ENCODE measurements around the gene CBLN3.
"Not testable (repeated sequence)": the region's sequence is repeated elsewhere in the genome, so short reads cannot be mapped to it uniquely, and the experiment has no call there.

The CBLN3 gene

DNA sequence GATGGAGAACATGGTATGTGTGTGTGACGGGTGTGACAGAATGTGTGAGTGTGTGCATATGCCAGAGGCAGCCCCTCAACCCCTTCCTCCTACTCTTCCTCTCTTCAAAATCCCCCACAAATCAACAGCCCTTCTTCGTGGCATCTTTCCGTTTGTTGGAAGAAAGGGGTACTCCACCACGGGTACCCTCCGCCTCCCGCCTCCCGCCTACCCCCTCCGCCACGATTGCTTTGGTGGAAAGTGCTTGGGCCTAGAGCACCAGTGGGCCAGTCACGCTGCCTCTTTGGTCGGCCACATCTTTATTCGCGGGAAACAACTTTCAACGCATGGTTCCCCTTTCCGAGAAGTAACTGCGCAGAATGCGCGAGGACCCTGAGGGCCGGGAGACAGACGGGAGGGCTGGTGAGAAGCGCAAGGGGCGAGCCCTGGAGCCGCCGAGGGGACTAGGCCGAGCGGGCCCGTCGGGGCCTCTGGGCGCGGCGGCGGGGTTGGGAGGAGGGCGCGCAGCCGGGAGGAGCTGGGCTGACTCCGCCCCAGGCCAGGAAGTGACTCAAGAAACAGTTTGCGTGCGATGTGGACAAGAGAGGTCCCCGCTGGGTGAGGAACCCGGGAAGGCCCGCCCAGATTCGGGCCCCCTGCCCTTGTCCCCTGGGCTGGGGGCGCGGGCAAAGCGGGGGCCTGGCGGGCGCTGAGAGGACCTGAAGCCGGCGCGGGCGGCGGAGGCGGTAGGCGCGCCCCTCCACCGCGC, at the start of gene CBLN3, which contains the start of gene KHNYN:
Gene CBLN3, minus strand, starts transcription at position 274 of the 748 bp plus-strand sequence. CDS start 614 bp downstream, outside the sequence.
Gene KHNYN, plus strand, starts transcription at position 560 of the 748 bp plus-strand sequence. CDS start 777 bp downstream, outside the sequence.
- DNase-seq: peak; percentile 94

DNA sequence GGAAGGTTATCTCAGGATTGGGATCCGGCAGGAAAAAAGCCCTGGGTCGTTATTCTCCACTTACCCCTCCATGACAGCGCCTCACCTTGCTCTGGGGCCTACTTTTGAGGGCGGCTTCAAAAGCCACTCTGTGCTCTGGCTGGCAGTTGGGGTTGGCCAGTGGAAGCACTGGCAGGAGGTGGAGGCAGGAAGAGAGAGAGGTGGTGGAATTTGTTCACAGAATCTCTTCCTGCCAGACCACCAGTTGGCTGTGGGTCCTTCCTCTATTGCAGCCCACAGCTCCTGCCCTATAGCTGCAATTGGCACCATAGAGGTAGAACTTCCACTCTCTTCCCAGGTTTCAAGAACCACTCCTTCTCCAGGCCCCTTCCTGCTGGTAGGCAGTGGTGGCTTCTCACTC, 45.8 kb upstream of the CBLN3 start:
- no peak for DNase-seq

DNA sequence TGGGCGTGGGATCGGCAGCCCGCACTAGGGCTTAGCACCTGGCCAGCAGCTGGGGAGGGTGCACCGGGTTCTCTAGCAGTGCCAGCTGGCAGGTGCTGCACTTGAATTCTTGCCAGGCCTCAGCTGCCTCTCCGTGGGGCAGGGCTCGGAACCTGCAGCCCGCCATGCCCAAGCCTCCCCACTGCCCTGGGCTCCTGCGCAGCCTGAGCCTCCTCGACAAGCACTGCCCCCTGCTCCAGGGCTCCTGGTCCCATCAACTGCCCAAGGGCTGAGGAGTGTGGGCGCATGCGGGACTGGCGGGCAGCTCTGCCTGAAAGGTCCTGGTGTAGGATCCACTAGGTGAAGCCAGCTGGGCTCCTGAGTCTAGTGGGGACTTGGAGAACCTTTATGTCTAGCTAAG, 43.7 kb upstream of the CBLN3 start:
- DNase-seq: no peak

DNA sequence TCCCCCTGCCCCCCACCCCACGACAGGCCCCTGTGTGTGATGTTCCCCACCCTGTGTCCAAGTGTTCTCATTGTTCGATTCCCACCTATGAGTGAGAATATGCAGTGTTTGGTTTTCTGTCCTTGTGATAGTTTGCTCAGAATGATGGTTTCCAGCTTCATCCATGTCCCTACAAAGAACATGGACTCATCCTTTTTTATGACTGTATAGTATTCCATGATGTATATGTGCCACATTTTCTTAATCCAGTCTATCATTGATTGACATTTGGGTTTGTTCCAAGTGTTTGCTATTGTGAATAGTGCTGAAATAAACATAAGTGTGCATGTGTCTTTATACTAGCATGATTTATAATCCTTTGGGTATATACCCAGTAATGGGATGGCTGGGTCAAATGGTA, 41.0 kb upstream of the CBLN3 start:
- not testable (repeated sequence) for DNase-seq

DNA sequence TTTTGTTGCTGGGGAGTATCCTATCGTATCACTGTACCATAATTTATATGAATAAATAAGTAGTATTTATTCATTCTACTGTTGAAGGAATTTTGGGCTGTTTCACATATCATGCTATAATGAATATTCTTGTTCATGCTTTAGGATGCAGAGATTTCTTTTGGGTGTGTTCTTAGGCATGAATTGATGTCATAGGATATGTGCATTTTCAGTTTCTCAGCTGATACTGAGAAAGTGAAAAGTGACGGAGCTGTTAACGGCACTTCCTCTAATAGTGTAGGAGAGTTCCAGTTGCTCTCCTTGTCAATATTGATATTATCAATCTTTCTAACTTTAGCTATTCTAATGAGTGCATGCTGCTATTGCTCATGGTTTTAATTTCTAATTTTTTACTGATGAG, 36.3 kb upstream of the CBLN3 start:
- no peak for DNase-seq

DNA sequence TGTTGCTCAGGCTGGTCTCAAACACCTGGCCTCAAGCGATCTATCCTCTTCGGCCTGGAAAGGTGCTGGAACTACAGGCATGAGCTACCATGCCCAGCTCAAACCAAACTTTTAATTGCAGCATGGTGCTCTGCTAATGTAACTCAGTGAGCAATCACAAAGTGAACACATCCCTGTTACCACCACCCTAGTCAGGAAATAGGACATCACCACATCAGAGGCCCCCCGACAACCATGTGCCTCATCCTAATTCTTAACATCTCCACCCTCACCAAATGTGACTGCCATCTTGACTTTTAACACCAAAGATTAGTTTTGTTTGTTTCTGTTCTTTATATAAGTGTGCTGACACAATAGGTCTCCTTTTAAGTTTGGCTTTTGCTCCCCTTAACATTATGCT, 35.9 kb upstream of the CBLN3 start:
- no peak for DNase-seq

DNA sequence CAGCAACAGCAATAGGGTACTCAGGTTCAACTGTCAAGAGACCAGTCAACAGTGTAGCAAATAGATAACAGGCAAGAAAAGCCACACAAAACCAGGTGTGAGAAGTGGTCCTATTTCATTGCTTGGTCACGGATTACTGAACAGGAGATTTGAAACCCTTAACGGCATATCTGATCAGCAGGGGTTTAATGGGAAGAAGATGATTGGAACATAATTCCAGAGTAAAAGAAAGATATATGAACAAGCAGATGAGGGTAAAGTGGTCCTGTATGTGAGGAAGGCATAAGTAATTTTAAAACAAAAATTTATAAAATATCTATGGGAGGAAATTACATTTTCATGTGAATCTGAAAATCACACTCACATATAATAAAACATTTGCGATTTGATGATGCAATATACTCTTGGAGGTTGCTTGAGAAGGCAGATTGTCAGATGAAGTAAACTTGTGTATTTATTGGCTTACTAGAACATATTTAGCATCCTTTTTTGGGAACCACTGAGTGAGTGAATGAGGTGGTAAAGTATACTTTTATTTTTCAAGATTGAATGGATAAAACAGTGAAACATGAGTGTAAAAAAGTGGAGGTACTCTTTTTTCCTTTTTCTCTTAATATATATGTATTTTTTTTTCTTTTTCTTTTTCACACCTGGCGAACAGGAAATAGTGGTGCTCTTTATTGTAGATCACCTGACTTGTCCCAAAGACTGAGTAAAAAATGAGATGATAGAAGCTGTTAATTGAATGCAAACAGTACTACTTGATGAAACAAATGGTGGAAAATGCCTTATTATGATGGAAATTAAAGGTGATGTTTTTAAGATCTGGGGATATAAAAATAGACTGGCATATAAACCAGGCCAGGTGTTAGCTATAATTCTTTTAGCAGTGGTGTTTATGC, 34.7 kb upstream of the CBLN3 start:
- DNase-seq: no peak

DNA sequence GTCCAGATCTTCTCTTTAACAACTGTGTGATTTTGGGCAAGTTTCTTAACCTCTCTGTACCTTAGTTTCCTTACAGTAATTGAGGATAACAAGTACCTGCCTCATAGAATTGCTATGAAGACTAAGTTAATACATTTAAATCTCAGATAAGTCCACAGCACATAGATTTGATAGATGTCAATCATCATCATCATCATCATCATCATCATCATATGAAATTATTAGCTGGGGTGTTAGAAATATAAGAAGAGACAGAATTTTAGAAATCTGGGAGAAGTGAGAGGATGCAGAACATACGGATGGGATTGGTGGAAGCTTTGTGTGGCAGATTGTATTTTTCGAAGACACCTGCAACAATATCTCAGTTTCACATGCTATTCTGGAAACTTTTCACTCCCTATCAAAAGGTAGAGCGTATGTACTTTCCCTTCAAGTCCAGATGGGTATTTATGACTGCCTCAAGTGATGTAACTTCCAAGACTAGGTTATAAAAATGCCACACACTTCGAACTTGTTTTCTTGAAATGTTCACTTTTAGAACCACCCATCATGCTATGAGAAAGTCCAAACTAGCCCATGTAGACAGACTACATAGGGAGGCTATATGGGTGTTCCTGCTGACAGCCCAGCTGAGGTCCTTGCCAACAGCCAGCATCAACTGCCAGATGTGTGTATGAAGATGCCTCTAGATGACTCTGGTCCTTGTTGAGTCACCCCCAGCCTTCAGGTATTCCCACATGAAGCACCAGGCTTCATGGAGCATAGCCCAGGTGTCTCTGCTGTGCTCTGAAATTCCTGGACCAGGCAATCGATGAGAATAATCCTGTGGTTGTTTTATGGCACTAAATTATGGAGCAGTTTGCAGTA, 33.8 kb upstream of the CBLN3 start:
- no peak for DNase-seq

DNA sequence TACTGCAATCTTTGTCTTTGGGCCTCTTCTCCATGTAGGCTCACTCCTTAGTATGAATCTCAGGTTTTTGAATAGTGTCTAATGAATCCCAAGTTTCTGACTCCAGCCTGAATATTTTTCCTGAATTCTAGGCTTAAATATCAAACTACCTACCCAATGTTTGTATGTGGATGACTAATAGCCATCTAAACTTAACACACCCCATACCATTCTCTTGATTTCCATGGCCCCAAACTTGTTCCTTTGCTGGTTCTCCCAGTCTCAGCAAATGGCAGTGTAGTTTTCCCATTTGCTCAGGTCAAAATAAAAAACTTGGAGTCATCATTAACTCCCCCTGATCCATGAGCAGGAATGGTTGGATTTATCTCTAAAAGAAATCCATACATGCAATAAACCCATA, 31.9 kb upstream of the CBLN3 start:
- no peak for DNase-seq

DNA sequence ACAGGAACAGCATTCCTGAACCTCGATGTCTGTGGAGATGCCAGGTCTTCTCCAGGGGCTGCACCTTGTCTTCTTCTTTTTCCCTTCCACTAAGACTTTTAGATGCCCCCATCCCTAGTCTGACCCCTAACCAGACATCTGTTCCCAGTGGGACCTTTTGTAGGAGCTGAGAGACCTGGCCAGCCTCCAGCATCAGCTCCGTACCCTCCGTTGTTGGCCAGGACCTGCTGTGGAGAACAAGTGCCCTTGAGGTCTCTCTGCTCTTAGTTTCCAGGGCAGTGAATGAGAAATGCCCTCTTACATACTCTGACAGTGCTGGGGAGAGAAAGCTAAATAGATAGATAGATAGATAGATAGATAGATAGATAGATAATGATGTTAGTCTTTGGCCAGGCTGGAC, 29.9 kb upstream of the CBLN3 start:
- no peak for DNase-seq

DNA sequence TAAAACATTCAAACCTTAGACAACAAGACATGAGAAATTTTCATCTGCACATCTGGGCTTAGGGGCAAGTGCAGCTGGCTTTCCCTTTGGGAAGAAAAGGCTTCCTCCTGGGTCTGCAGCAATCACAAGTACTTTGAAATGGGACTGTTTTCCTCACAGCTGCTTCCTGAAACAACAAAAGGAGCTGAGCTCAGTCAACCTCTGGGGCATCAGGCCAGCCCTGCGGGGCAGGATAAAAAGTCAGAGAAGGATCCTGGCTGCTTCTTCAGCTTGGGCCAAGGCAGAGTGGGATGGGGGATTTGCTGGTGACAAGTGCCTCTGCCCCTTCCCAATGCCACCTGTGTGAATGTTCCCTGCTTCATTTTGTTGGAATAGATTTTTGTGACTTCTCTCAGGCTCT, 29.3 kb upstream of the CBLN3 start:
- no peak for DNase-seq

DNA sequence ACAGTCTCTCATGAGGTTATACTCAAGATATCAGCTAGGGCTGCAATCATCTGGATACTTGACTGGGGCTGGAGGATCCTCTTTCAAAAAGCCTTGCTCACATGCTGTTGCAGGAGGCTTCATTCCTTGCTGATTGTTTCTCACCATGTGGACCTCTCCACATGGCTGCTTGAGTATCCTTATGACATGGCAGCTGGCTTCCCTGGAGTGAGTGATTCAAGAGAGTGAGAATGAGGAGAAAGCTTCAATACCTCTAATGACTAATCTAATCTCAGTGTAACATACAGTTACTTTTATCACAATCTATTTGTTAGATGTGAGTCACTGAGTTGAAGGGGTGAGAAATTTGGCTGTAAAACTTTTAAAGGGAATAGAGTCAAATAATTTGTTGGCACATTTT, 27.5 kb upstream of the CBLN3 start:
- no peak for DNase-seq

DNA sequence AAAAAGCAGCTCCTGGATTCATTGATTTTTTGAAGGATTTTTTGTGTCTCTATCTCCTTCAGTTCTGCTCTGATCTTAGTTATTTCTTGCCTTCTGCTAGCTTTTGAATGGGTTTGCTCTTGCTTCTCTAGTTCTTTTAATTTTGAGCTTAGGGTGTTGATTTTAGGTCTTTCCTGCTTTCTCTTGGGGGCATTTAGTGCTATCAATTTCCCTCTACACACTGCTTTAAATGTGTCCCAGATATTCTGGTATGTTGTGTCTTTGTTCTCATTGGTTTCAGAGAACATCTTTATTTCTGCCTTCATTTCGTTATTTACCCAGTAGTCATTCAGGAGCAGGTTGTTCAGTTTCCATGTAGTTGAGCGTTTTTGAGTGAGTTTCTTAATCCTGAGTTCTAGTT, 21.4 kb upstream of the CBLN3 start:
- not testable (repeated sequence) for DNase-seq

DNA sequence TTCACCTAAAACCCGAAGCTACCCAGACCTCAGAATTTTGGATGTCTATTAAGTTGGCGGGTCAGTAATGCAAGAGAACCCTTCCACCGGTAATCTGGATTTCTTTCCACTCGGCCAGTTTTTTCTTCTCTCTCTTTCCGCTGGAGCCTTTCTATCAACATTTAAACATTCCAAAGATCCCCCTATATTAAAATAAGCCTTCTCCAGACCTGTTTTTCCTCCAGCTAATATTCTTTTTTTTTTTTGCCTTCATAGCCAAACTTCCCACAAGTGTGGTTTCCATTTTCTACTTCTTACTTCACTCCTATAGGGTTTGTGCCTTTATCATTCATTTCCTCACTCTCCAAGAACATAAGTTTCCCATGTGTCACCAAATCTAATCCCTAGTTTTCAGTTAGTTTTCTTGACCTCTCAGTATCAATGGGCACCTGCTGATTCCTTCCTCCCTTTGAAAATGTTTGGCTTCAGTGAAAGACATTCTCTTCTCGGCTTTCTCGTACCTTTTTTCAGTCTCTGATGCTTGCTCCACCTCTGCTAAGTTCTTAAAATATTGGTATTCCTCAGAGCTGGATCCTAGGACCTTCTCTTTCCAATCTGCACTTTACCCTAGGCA, 13.7 kb upstream of the CBLN3 start:
- DNase-seq: no peak

DNA sequence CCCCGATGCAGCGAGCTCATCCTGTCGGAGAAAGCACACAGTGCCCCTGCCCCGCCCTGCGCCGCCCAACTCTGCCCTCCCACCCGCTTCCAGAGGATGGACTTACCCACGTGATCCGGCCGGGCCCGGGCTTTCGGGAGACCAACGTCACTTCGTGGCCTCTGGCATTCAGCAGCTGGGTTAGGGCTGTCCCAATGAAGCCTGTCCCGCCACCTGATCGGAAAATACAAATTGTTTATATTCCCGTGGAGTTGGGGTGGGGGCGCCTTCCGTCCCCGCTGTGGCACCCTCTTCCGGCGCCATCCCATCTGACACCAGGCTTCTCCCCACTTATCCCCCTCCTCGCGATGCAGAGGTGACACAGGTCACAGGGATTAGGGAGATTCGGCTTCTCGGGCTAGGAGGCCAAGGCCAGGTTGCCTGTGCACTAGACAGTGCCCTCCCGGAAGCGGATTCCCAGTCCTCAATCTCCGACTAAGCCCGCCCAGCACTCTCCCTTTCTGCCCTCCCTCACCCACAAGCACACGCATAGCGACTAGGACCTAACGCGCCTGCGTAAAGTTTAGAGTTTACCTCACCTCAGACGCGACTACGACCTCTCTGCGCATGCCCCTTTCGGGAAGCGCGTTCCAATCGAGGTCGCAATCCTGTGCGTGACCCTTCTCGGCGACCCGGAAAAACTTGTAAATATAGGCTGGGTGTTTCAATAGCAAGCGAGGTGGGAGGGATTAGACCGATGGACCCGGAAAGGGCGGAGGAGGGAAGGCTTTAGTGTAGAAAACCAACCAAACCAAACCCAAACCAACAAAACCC, 13.0 kb upstream of the CBLN3 start, which contains the start of gene SDR39U1:
Gene SDR39U1, minus strand, starts transcription at position 537 of the 813 bp plus-strand sequence. Its CDS starts 7 bp downstream, at position 530.
- DNase-seq: peak; percentile 99

DNA sequence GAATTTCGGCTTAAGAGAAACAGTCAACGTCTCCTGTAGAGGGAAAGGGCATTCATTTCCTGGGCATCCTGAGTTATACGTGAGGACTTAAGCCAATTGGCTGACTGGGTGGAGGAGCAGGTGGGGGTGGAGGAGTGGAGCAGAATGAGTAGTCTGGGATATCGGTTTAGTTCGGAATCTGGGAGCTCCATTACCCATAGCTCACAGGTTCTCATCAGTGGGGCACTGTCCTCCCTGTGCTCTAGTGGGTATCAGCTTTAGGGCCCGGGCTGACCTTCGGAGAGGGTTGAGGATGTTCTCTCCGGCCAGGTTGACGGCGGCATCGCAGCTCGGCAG, 12.4 kb upstream of the CBLN3 start:
- DNase-seq: no peak

DNA sequence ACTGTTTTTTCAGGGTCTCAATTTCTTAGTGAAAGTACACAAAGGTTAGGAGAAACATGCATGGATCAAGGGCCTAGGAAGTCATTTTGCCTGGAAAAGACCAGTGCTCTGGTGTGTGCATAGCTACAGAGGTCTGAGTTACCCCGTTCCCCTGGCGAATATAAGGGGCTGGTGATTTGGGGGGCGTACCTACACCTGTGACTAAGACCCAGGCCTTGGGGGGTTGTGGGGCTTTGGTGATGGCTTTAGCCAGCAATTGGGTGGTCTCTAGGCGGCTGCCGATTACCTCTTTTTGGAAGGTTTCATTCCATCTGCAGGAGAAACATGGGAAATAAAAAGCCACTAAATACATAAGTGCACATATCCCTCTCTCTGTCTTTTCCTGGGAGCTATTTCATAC, 12.0 kb upstream of the CBLN3 start:
- no peak for DNase-seq

DNA sequence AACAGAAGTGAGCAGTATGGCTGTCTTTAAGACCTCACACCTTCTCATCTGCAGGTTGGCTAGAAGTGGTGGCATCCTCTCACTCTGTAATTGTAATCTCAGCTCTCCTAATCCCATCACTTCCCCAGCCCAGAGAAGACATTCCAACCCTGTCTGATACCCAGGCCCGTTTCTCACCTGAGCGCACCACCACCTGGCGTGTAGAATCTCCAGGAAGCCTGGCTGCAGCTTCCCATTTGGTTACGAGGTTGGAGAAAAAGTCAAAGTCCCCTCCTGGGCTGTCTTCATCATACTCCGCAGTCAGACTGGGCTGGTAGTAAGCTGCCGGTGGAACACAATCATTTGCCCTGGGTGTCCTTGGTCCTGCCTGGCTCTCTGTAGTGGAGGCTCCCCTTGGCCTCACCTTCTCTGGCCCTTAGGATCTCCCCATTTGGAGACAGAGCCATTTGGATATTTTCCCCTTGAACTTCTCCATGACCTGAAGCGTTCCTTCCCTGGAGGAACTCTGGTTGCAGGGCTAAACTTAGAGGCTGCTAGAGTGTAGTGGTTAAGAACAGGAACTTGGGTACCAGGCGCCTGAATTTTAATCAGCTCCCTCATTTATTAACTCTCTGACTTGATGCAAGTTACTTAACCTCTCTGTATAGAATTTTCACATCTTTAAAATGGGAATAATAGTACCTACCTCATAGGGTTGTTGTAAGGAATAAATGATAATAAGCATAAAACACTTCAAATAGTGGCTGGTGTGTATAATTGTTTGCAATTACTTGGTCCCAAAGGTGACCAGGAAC, 11.3 kb upstream of the CBLN3 start:
- no peak for DNase-seq

DNA sequence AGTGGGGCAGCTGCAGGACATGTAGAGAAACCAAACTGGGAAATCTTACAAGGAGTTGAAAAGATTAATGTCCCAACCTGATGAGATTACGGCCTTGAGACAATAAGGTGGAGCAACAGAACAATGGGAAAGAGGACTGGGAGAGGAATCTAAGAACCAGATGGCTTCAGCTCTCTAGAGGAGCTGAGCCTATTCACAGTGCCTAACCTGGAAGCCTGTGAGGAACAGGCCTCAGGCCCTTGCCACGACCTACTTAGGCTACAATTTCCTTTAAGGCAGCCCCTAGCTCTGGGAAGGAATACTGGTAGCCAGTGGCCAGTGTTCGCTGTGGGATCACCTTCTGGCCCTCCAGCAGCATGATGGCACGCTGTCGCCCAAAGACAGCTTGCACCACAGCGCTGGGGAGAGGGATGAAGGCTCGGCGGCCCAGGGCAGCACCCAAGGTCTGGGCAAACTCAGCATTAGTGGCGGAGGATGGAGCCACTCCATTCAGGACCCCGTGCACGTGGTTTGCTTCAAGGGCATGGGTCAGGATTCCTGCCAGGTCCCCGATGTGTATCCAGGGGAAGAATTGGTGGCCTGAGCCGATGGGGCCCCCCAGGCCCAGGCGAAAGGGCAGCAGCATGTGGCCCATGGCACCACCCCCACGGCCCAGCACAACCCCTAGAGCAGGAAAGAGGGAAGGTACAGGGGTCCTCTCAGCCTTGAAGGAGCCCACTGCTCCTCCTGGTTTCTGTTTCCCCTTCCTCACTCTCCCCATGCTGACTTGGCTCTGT, 10.6 kb upstream of the CBLN3 start:
- DNase-seq: no peak

DNA sequence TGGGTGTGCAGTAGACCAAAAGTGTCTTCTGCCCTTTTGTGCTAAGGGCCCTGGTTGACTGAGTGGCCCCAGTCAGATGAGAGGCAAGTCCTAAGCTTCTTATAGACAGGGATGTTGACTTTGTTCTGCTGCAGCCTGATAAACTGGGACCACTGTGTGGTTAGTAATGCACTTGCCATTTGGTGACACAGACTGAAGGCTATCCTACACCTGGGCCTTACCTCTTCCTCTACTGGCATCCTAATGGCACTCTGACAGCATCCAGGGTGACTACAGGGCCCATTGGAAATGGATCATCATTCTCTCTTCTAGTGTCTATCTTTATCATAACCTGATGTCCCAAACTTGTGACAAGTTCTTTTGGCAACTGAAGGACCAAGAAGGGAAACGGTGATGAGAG, 9.8 kb upstream of the CBLN3 start:
- DNase-seq: no peak

All from eye (tissue), 1 donor.